GM18867 (cell line): Measurements from ENCODE around the gene CD4.

ENCODE experiments used
- ATAC-seq: cut with Tn5 transposase; IDR thresholded peaks from one replicate; pipeline ENCODE4 v1.9.1; 2021; ENCODE audit warnings: mild to moderate bottlenecking, moderate library complexity; ENCODE audit not compliant: unreplicated experiment

Gene CD4

GRCh38 chr12:6827437-6827911 lies 38.1 kb downstream of the CD4 start:
- no peak for ATAC-seq

GRCh38 chr12:6827982-6828780 lies 38.9 kb downstream of the CD4 start, which contains the start of gene P3H3:
Gene P3H3 (plus strand): TSS chr12:6828407. CDS start chr12:6828441, 34 bp downstream.
- no peak for ATAC-seq

- no peak for ATAC-seq
These were observed 39.6 kb downstream of the CD4 start for GRCh38 chr12:6828781-6829535.

GRCh38 chr12:6829536-6830220 lies 40.4 kb downstream of the CD4 start:
- no peak for ATAC-seq

GRCh38 chr12:6830286-6830890 lies 41.1 kb downstream of the CD4 start:
- ATAC-seq = no peak

- no peak for ATAC-seq
These were observed 41.7 kb downstream of the CD4 start for GRCh38 chr12:6830999-6831398.

- ATAC-seq = no peak
These were observed 42.2 kb downstream of the CD4 start for GRCh38 chr12:6831450-6831995.

GRCh38 chr12:6832125-6832524 lies 42.8 kb downstream of the CD4 start:
- no peak for ATAC-seq

GRCh38 chr12:6833189-6833890 lies 44.0 kb downstream of the CD4 start:
- ATAC-seq = no peak

GRCh38 chr12:6834254-6834653 lies 44.9 kb downstream of the CD4 start:
- no peak for ATAC-seq

- no peak for ATAC-seq
These were observed 45.5 kb downstream of the CD4 start for GRCh38 chr12:6834873-6835272.

GRCh38 chr12:6836851-6837250 lies 47.5 kb downstream of the CD4 start:
- no peak for ATAC-seq

- no peak for ATAC-seq
These were observed 48.2 kb downstream of the CD4 start for GRCh38 chr12:6837370-6838060.

GRCh38 chr12:6838854-6839253 lies 49.5 kb downstream of the CD4 start:
- ATAC-seq = no peak

- ATAC-seq = peak; percentile 79
These were observed 50.3 kb downstream of the CD4 start for GRCh38 chr12:6839482-6840201.

- ATAC-seq = no peak
These were observed 51.0 kb downstream of the CD4 start for GRCh38 chr12:6840330-6840729.

GRCh38 chr12:6840761-6841515 lies 51.6 kb downstream of the CD4 start, which contains the start of gene GNB3:
Gene GNB3 (plus strand): TSS chr12:6840925. CDS start chr12:6841288, 363 bp downstream.
- no peak for ATAC-seq

GRCh38 chr12:6842075-6842474 lies 52.7 kb downstream of the CD4 start:
- ATAC-seq = no peak
